CD14-positive monocyte (primary cell): ENCODE data around the gene ALDH4A1. TPM values are rescaled to one million over a fixed set of nuclear protein-coding genes. Genes with fewer than 3 reads are reported as not detected.

ENCODE experiments used
- DNase-seq, 3 donors: peaks; one replicate each; pipeline ENCODE4 v3.0.0-alpha.2; 2011 to 2022
- H2AFZ ChIP-seq: 2 replicates; pipeline ENCODE4 v1.6.0; 2012; ENCODE audit warnings: mild to moderate bottlenecking, low read depth, low read length, inconsistent platforms; ENCODE audit not compliant: insufficient read depth, poor library complexity, severe bottlenecking
- H3K27ac ChIP-seq, 2 donors: 1 replicate in 1 of 2; 2 replicates in 1 of 2; pipeline ENCODE4 v1.5.1; 2012 to 2013; ENCODE audit warnings: low read length in 2 of 2, control low read depth in 1 of 2, inconsistent platforms in 1 of 2, low read depth in 1 of 2, mild to moderate bottlenecking in 1 of 2
- H3K27me3 ChIP-seq, 2 donors: one replicate each; pipeline versions ENCODE4 v1.6.0 to v1.6.1; 2011 to 2013; ENCODE audit warnings: low read length in 2 of 2; ENCODE audit not compliant: control insufficient read depth in 2 of 2, insufficient read depth in 2 of 2
- H3K36me3 ChIP-seq, 2 donors: replicated peaks in 1 of 2; 1 replicate in 1 of 2; 2 replicates in 1 of 2; pipeline versions ENCODE4 v1.5.1 to v1.6.1; 2012 to 2013; ENCODE audit warnings: low read length in 2 of 2, control low read depth in 1 of 2, inconsistent platforms in 1 of 2, mild to moderate bottlenecking in 1 of 2; ENCODE audit not compliant: insufficient read depth in 2 of 2, control insufficient read depth in 1 of 2
- H3K4me1 ChIP-seq, 2 donors: 1 replicate in 1 of 2; 2 replicates in 1 of 2; pipeline versions ENCODE4 v1.5.1 to v1.6.1; 2012 to 2013; ENCODE audit warnings: low read length in 2 of 2, control low read depth in 1 of 2, inconsistent platforms in 1 of 2, mild to moderate bottlenecking in 1 of 2, moderate library complexity in 1 of 2; ENCODE audit not compliant: insufficient read depth in 2 of 2, control insufficient read depth in 1 of 2
- H3K4me2 ChIP-seq: replicated peaks from 2 replicates; pipeline ENCODE3; 2012; ENCODE audit warnings: low read length, moderate library complexity, mild to moderate bottlenecking; ENCODE audit not compliant: poor library complexity, severe bottlenecking; ENCODE audit errors: extremely low read depth
- H3K4me3 ChIP-seq, 3 experiments: fragments of 200-600 bp in 1 of 3; sonication (generic) in 1 of 3; replicated peaks in 1 of 3; 1 replicate in 2 of 3; 2 replicates in 1 of 3; pipeline ENCODE4 v1.5.1; 2011 to 2013; ENCODE audit warnings: low read length in 3 of 3, mild to moderate bottlenecking in 3 of 3, control low read depth in 2 of 3, low read depth in 2 of 3, inconsistent platforms in 1 of 3, moderate library complexity in 1 of 3
- H3K79me2 ChIP-seq: 2 replicates; pipeline ENCODE4 v1.6.0; 2012; ENCODE audit warnings: mild to moderate bottlenecking, control low read depth, inconsistent platforms, low read length, moderate library complexity; ENCODE audit not compliant: insufficient read depth
- H3K9ac ChIP-seq: 2 replicates; pipeline ENCODE4 v1.6.0; 2017; ENCODE audit warnings: low read length, mild to moderate bottlenecking; ENCODE audit not compliant: insufficient read depth, poor library complexity, severe bottlenecking
- H3K9me3 ChIP-seq, 2 donors: replicated peaks in 1 of 2; 1 replicate in 1 of 2; 2 replicates in 1 of 2; pipeline versions ENCODE4 v1.5.1 to v1.6.1; 2012 to 2013; ENCODE audit warnings: low read length in 2 of 2, control low read depth in 1 of 2; ENCODE audit not compliant: control insufficient read depth in 1 of 2, insufficient read depth in 1 of 2
- H4K20me1 ChIP-seq: 2 replicates; pipeline ENCODE4 v1.6.0; 2012; ENCODE audit warnings: mild to moderate bottlenecking, low read length, control low read depth, moderate library complexity; ENCODE audit not compliant: insufficient read depth
- H3K27ac Mint-ChIP-seq, 7 donors: one replicate each; pipeline ENCODE4 v1.8.0; 2020; ENCODE audit warnings: mild to moderate bottlenecking in 7 of 7, mixed read lengths in 7 of 7, moderate library complexity in 6 of 7, inconsistent platforms in 2 of 7
- H3K27me3 Mint-ChIP-seq, 3 donors: one replicate each; pipeline ENCODE4 v1.8.0; 2021 to 2022; ENCODE audit warnings: low read depth in 3 of 3, mild to moderate bottlenecking in 3 of 3, mixed read lengths in 3 of 3, moderate library complexity in 3 of 3, inconsistent platforms in 1 of 3
- H3K36me3 Mint-ChIP-seq, 2 donors: one replicate each; pipeline ENCODE4 v1.8.0; 2020; ENCODE audit warnings: mixed read lengths in 2 of 2, inconsistent platforms in 1 of 2, mild to moderate bottlenecking in 1 of 2
- H3K4me1 Mint-ChIP-seq: one replicate; pipeline ENCODE4 v1.8.0; 2020; ENCODE audit warnings: mild to moderate bottlenecking, mixed read lengths
- H3K4me3 Mint-ChIP-seq, 2 donors: one replicate each; pipeline ENCODE4 v1.8.0; 2020; ENCODE audit warnings: mild to moderate bottlenecking in 2 of 2, mixed read lengths in 2 of 2, moderate library complexity in 1 of 2
- H3K9me3 Mint-ChIP-seq, 7 donors: one replicate each; pipeline ENCODE4 v1.8.0; 2020 to 2022; ENCODE audit warnings: mixed read lengths in 7 of 7, mild to moderate bottlenecking in 6 of 7, moderate library complexity in 6 of 7, inconsistent platforms in 2 of 7
- CTCF ChIP-seq: fragments of 200-600 bp; IDR thresholded peaks from one replicate; pipeline ENCODE4 v1.8.0; 2022; ENCODE audit warnings: antibody characterized with exemption, mild to moderate bottlenecking
- WGBS: methylation state at CpG from one replicate; pipeline ENCODE4 v1.1.5; 2013; ENCODE audit warnings: missing lambda C conversion rate; ENCODE audit not compliant: insufficient coverage; 5-methylcytosine and 5-hydroxymethylcytosine counted together
- intact Hi-C, 2 donors: fragments of 100-400 bp; cut with micrococcal nuclease; formaldehyde crosslinking; loops; one replicate each; pipeline versions ENCODE4 v1.15.0 to v1.15.1; 2023
- polyA plus RNA-seq, 3 donors: library from polyadenylated mRNA; depleted of rRNA in 1 of 3; unstranded in 2 of 3; stranded (reverse) in 1 of 3; fragments of 300-500 nt in 2 of 3; fragments of >200 nt in 1 of 3; fragmentation: Illumina TruSeq in 2 of 3; gene quantifications; 1 replicate in 2 of 3; 2 replicates in 1 of 3; pipeline ENCODE4 v1.2.3, GENCODE V29; 2012 to 2021

The ALDH4A1 gene
- polyA plus RNA-seq, 3 donors: 4.8 to 7.8 (median 6.1) TPM

- Histone ChIP-seq H3K4me1 (no peaks in the 10 kb centered on the region), H3K27ac (no peak overlapping the region), H3K9ac (no peak overlapping the region), H3K9me3 (no peaks in the 10 kb centered on the region), H3K4me3 (no peak overlapping the region), H3K4me2 (no peak overlapping the region), H4K20me1 (no peaks in the 10 kb centered on the region), H2AFZ (no peak overlapping the region), H3K79me2 (no peaks in the 10 kb centered on the region), H3K36me3 (no peaks in the 10 kb centered on the region), H3K27me3 (no peaks in the 10 kb centered on the region)
- no peaks in the 10 kb centered on the region for H3K9me3 Mint-ChIP-seq
- no peaks in the 10 kb centered on the region for H3K4me1 Mint-ChIP-seq
- H3K27me3 Mint-ChIP-seq: peaks cover 0 to 7% (median 2%) of the 10 kb centered on the region in 3 donors
- DNase-seq: no peak
- no peak for TF ChIP-seq CTCF
- no peak overlapping the region for H3K4me3 Mint-ChIP-seq
- H3K27ac Mint-ChIP-seq: no peak overlapping the region
- no CpG with 5 or more reads among the region's 1 CpG for WGBS
- intact Hi-C loops: no loop called here
- no peaks in the 10 kb centered on the region for H3K36me3 Mint-ChIP-seq
These were observed 45.9 kb downstream of the ALDH4A1 start for GRCh38 chr1:18856435-18856834.

GRCh38 chr1:18855573-18855972, 46.8 kb downstream of the ALDH4A1 start:
- Histone ChIP-seq H3K9me3 (no peaks in the 10 kb centered on the region), H3K4me1 (no peaks in the 10 kb centered on the region), H3K27me3 (no peaks in the 10 kb centered on the region), H2AFZ (no peak overlapping the region), H3K9ac (no peak overlapping the region), H3K4me2 (no peak overlapping the region), H3K27ac (no peak overlapping the region), H3K4me3 (no peak overlapping the region), H4K20me1 (no peaks in the 10 kb centered on the region), H3K36me3 (no peaks in the 10 kb centered on the region), H3K79me2 (no peaks in the 10 kb centered on the region)
- Mint-ChIP-seq H3K27me3 (peaks cover 0 to 4% (median 2%) of the 10 kb centered on the region in 3 donors), H3K4me3 (no peak overlapping the region), H3K27ac (no peak overlapping the region), H3K36me3 (no peaks in the 10 kb centered on the region), H3K9me3 (no peaks in the 10 kb centered on the region), H3K4me1 (no peaks in the 10 kb centered on the region)
- TF ChIP-seq CTCF: no peak
- 88% methylated on average over 6 of the region's 6 CpGs for WGBS
- intact Hi-C loops: no loop called here
- DNase-seq: no peak
